ENCODE data around the gene WNT3A.

Gene WNT3A

DNA sequence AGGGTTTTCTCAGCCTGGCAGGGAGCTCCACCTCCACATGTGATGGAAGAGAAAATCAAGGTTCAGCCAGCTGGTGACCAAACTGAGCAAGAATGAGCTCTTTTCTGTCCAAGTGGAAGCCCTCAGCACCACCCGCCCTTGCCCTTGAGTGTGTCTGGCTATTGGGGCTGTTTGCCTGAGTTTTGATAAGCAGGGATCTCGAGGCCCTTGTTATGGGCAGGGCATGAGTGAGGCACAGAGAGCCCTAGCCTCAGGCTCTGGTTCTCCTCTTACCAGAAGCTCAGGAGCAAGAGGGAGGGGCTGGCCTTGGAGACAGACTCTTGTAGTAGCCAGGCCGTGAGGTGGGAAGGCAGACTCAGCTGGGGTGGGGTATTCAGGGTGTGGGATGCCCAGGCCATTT lies 38.2 kb downstream of the WNT3A start:
- Histone ChIP-seq H3K9me3 (ENCODE audit: low read length) (no peaks in the 10 kb centered on the region), H3K4me1 (ENCODE audit: insufficient read depth, low read length, severe bottlenecking) (no peaks in the 10 kb centered on the region), H3K4me3 (ENCODE audit: low read depth, low read length, poor library complexity, severe bottlenecking) (no peak overlapping the region), H2AFZ (ENCODE audit: low read length) (no peak overlapping the region), H4K20me1 (ENCODE audit: insufficient read depth, low read length) (no peaks in the 10 kb centered on the region), H3K79me2 (ENCODE audit: insufficient read depth, low read length) (no peaks in the 10 kb centered on the region), H3K4me2 (ENCODE audit: low read length) (no peak overlapping the region), H3K9me2 (ENCODE audit: low read depth, low read length) (no peaks in the 10 kb centered on the region), H3K36me3 (ENCODE audit: insufficient read depth, low read length) (no peaks in the 10 kb centered on the region), H3K27ac (ENCODE audit: low read depth, low read length, poor library complexity, severe bottlenecking) (no peak overlapping the region), H3K27me3 (ENCODE audit: insufficient read depth, low read length) (peaks cover 6% of the 10 kb centered on the region; the same call in 1 of the 2 replicates), H3K9ac (ENCODE audit: low read length) (no peak overlapping the region), H3F3A (ENCODE audit: insufficient read depth, low read length) (no peaks in the 10 kb centered on the region)
- TF ChIP-seq CTCF (IDR thresholded peaks at IDR 0.05; ENCODE audit: low read length) = no peak
- TF ChIP-seq EZH2 (IDR thresholded peaks at IDR 0.05; ENCODE audit: borderline replicate concordance, low read length) = no peak

GRCh38 chr1:228045405-228045804 lies 38.6 kb downstream of the WNT3A start:
- no peak for TF ChIP-seq CTCF (IDR thresholded peaks at IDR 0.05; ENCODE audit: low read length)
- TF ChIP-seq EZH2 (IDR thresholded peaks at IDR 0.05; ENCODE audit: borderline replicate concordance, low read length) = no peak
- no peaks in the 10 kb centered on the region for H3K36me3 ChIP-seq (ENCODE audit: insufficient read depth, low read length)
- no peaks in the 10 kb centered on the region for H3K79me2 ChIP-seq (ENCODE audit: insufficient read depth, low read length)
- no peak overlapping the region for H3K4me2 ChIP-seq (ENCODE audit: low read length)
- no peak overlapping the region for H3K4me3 ChIP-seq (ENCODE audit: low read depth, low read length, poor library complexity, severe bottlenecking)
- H3K9me2 ChIP-seq (ENCODE audit: low read depth, low read length) = no peaks in the 10 kb centered on the region
- H3K9me3 ChIP-seq (ENCODE audit: low read length) = no peaks in the 10 kb centered on the region
- H4K20me1 ChIP-seq (ENCODE audit: insufficient read depth, low read length) = no peaks in the 10 kb centered on the region
- no peaks in the 10 kb centered on the region for H3K4me1 ChIP-seq (ENCODE audit: insufficient read depth, low read length, severe bottlenecking)
- H3K27me3 ChIP-seq (ENCODE audit: insufficient read depth, low read length) = peaks cover 6% of the 10 kb centered on the region; the same call in 1 of the 2 replicates
- no peak overlapping the region for H3K9ac ChIP-seq (ENCODE audit: low read length)
- H2AFZ ChIP-seq (ENCODE audit: low read length) = no peak overlapping the region
- H3K27ac ChIP-seq (ENCODE audit: low read depth, low read length, poor library complexity, severe bottlenecking) = no peak overlapping the region
- no peaks in the 10 kb centered on the region for H3F3A ChIP-seq (ENCODE audit: insufficient read depth, low read length)

GRCh38 chr1:228045871-228046270 lies 39.1 kb downstream of the WNT3A start:
- H3K27ac ChIP-seq (ENCODE audit: low read depth, low read length, poor library complexity, severe bottlenecking) = no peak overlapping the region
- H4K20me1 ChIP-seq (ENCODE audit: insufficient read depth, low read length) = no peaks in the 10 kb centered on the region
- no peak overlapping the region for H3K4me3 ChIP-seq (ENCODE audit: low read depth, low read length, poor library complexity, severe bottlenecking)
- no peaks in the 10 kb centered on the region for H3K9me2 ChIP-seq (ENCODE audit: low read depth, low read length)
- H3K4me1 ChIP-seq (ENCODE audit: insufficient read depth, low read length, severe bottlenecking) = no peaks in the 10 kb centered on the region
- H3K9ac ChIP-seq (ENCODE audit: low read length) = no peak overlapping the region
- no peaks in the 10 kb centered on the region for H3F3A ChIP-seq (ENCODE audit: insufficient read depth, low read length)
- H3K4me2 ChIP-seq (ENCODE audit: low read length) = no peak overlapping the region
- H3K9me3 ChIP-seq (ENCODE audit: low read length) = no peaks in the 10 kb centered on the region
- peaks cover 6% of the 10 kb centered on the region; the same call in 1 of the 2 replicates for H3K27me3 ChIP-seq (ENCODE audit: insufficient read depth, low read length)
- no peaks in the 10 kb centered on the region for H3K79me2 ChIP-seq (ENCODE audit: insufficient read depth, low read length)
- no peaks in the 10 kb centered on the region for H3K36me3 ChIP-seq (ENCODE audit: insufficient read depth, low read length)
- TF ChIP-seq CTCF (IDR thresholded peaks at IDR 0.05; ENCODE audit: low read length) (no peak), EZH2 (IDR thresholded peaks at IDR 0.05; ENCODE audit: borderline replicate concordance, low read length) (no peak)
- H2AFZ ChIP-seq (ENCODE audit: low read length) = no peak overlapping the region

All from OCI-LY1 (cell line).